SK-N-MC (cell line): Measurements from ENCODE around the gene VAV2.

Source experiments
- EZH2 ChIP-seq: fragments of 200-600 bp; sonication (generic); IDR thresholded peaks from one replicate; pipeline ENCODE4 v1.6.1; 2017; ENCODE audit warnings: antibody characterized with exemption
- POLR2AphosphoS5 ChIP-seq: IDR thresholded peaks from 2 replicates; pipeline ENCODE4 v1.6.1; 2012; ENCODE audit warnings: mild to moderate bottlenecking, low read depth, low read length, borderline replicate concordance

GRCh38 chr9:133787754-133788025 is 204.4 kb downstream of the VAV2 start:
- TF ChIP-seq EZH2 = no peak
- TF ChIP-seq POLR2AphosphoS5 = no peak
